ENCODE data around the gene CCNK.

DNA sequence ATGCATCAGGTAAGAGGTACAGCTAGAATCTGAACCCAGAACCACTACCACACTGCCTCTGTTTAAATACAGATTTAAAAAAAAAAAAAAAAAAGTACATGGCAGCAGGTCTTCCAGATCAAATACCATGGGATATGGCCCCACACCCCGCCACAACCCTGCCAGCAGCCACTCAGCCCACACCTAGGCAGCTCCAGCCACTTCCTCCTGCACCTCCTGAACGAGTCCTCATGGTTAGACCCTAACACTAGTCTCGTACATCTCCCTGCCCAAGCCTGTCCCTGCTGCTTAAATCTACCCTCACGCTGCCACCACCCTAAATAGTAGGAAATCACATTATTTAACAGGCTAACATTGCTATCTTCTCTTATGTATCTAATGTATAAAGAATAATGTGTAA, 13.1 kb upstream of the CCNK start:
- TF ChIP-seq POLR2AphosphoS5 (IDR thresholded peaks at IDR 0.05; ENCODE audit: low read depth, low read length) (no peak), FOXP2 (optimal IDR thresholded peaks at IDR 0.05; ENCODE audit: borderline replicate concordance, extremely low read depth, extremely low read length, insufficient read depth) (no peak), SIN3A (IDR thresholded peaks at IDR 0.05; ENCODE audit: borderline replicate concordance, insufficient read depth, low read length) (no peak), TAF1 (IDR thresholded peaks at IDR 0.05; ENCODE audit: borderline replicate concordance, insufficient read depth, low read length) (no peak)
- TF ChIP-seq, protein P1, sequence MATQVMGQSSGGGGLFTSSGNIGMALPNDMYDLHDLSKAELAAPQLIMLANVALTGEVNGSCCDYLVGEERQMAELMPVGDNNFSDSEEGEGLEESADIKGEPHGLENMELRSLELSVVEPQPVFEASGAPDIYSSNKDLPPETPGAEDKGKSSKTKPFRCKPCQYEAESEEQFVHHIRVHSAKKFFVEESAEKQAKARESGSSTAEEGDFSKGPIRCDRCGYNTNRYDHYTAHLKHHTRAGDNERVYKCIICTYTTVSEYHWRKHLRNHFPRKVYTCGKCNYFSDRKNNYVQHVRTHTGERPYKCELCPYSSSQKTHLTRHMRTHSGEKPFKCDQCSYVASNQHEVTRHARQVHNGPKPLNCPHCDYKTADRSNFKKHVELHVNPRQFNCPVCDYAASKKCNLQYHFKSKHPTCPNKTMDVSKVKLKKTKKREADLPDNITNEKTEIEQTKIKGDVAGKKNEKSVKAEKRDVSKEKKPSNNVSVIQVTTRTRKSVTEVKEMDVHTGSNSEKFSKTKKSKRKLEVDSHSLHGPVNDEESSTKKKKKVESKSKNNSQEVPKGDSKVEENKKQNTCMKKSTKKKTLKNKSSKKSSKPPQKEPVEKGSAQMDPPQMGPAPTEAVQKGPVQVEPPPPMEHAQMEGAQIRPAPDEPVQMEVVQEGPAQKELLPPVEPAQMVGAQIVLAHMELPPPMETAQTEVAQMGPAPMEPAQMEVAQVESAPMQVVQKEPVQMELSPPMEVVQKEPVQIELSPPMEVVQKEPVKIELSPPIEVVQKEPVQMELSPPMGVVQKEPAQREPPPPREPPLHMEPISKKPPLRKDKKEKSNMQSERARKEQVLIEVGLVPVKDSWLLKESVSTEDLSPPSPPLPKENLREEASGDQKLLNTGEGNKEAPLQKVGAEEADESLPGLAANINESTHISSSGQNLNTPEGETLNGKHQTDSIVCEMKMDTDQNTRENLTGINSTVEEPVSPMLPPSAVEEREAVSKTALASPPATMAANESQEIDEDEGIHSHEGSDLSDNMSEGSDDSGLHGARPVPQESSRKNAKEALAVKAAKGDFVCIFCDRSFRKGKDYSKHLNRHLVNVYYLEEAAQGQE (IDR thresholded peaks at IDR 0.05; ENCODE audit: insufficient read depth in 1 of 2, low read depth in 2 of 2, low read length in 2 of 2) = no peak

Measured in PFSK-1 (cell line).